GM06990 (cell line): Measurements from ENCODE around the gene VPS33B.

Experiments used
- DNase-seq: peaks from one replicate; pipeline ENCODE4 v3.0.0-alpha.2; 2011; ENCODE audit not compliant: insufficient read length; ENCODE audit errors: extremely low read depth
- H3K27me3 ChIP-seq: replicated peaks from 2 replicates; pipeline ENCODE4 v1.6.0; 2011; ENCODE audit warnings: low read length; ENCODE audit not compliant: control insufficient read depth, insufficient read depth
- H3K36me3 ChIP-seq: 2 replicates; pipeline ENCODE4 v1.5.1; 2011; ENCODE audit warnings: low read length; ENCODE audit not compliant: control insufficient read depth, insufficient read depth
- H3K4me3 ChIP-seq: replicated peaks from 2 replicates; pipeline ENCODE4 v1.5.1; 2011; ENCODE audit warnings: low read depth, mild to moderate bottlenecking, control low read depth, low read length
- TF ChIP-seq, protein P1 (sequence below): IDR thresholded peaks from 2 replicates; pipeline ENCODE4 v1.5.1; 2011; ENCODE audit warnings: low read length, control low read depth, mild to moderate bottlenecking, inconsistent platforms; ENCODE audit not compliant: insufficient read depth, poor library complexity, severe bottlenecking

The VPS33B gene

DNA sequence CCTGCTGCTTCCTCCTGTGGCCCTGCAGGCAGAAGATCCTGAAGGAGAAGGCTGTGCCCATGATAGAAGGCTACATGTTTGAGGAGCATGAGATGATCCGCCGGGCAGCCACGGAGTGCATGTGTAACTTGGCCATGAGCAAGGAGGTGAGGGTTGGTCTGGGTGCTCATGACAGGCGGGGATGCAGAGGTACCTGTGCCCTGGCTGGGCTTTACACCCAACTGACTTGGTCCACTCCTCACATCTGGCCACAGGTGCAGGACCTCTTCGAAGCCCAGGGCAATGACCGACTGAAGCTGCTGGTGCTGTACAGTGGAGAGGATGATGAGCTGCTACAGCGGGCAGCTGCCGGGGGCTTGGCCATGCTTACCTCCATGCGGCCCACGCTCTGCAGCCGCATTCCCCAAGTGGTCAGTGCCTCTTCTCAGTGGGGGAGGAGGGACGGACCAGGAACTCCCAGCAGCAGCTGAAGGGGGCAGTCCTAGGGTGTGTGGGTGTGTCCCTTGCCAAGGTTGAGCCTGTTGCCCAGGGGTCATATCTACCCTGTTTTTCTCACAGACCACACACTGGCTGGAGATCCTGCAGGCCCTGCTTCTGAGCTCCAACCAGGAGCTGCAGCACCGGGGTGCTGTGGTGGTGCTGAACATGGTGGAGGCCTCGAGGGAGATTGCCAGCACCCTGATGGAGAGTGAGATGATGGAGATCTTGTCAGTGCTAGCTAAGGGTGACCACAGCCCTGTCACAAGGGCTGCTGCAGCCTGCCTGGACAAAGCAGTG, 69.3 kb downstream of the VPS33B start:
- TF ChIP-seq, protein P1, sequence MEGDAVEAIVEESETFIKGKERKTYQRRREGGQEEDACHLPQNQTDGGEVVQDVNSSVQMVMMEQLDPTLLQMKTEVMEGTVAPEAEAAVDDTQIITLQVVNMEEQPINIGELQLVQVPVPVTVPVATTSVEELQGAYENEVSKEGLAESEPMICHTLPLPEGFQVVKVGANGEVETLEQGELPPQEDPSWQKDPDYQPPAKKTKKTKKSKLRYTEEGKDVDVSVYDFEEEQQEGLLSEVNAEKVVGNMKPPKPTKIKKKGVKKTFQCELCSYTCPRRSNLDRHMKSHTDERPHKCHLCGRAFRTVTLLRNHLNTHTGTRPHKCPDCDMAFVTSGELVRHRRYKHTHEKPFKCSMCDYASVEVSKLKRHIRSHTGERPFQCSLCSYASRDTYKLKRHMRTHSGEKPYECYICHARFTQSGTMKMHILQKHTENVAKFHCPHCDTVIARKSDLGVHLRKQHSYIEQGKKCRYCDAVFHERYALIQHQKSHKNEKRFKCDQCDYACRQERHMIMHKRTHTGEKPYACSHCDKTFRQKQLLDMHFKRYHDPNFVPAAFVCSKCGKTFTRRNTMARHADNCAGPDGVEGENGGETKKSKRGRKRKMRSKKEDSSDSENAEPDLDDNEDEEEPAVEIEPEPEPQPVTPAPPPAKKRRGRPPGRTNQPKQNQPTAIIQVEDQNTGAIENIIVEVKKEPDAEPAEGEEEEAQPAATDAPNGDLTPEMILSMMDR, result no peak
- peaks cover 33% of the 10 kb centered on the region for H3K36me3 ChIP-seq
- no peak for DNase-seq
- H3K4me3 ChIP-seq, result no peak overlapping the region
- H3K27me3 ChIP-seq, result no peaks in the 10 kb centered on the region

DNA sequence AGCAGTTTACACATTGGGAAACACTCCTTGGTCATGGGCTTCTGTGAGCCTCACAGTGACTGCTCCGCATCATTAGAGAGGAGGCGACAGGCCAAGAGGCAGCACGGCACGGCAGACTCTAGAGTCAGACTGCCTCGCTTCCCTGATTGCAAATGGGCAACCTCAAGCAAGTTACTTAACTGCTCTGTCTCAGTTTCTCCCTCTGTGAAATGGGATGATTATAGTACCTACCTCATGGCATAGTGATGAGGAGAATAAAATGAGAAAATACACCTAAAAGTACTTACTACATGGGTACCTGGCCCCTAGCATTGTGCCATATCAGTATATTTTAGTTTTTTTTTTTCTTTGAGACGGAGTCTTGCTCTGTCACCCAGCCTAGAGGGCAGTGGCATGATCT, 71.7 kb downstream of the VPS33B start:
- Histone ChIP-seq H3K27me3 (no peaks in the 10 kb centered on the region), H3K4me3 (no peak overlapping the region), H3K36me3 (peaks cover 41% of the 10 kb centered on the region)
- DNase-seq, result no peak
- TF ChIP-seq, protein P1, result no peak

DNA sequence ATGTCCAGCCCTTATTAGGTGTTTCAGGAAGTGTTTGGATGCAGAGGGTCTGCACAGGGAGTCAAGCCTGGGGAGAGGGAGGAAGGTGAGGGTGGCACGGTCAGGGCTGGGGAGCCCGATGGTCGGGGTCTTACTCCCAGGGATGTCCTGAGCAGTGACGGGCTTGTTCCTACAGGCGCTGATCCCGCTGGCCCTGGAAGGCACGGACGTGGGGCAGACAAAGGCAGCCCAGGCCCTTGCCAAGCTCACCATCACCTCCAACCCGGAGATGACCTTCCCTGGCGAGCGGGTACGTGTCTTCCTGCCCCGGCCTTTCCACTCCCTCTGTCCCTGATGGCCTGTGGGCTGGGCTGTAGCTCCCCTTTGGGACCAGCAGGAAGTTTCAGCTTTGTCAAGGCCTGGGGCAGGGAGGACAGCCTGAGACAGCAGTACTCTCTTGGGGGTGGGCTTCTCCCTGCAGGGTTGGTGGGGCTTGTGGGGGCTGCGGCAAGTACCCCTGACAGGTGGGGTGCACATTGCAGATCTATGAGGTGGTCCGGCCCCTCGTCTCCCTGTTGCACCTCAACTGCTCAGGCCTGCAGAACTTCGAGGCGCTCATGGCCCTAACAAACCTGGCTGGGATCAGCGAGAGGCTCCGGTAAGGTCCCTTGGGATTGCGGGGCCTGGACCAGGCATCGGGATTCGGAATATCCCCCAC, 72.3 kb downstream of the VPS33B start:
- TF ChIP-seq, protein P1, result no peak
- DNase-seq, result no peak
- H3K27me3 ChIP-seq, result no peaks in the 10 kb centered on the region
- peaks cover 42% of the 10 kb centered on the region for H3K36me3 ChIP-seq
- H3K4me3 ChIP-seq, result no peak overlapping the region
